HepG2 (cell line): ENCODE results near the gene GH2. TPM values are rescaled to one million over a fixed set of nuclear protein-coding genes. Genes with fewer than 3 reads are reported as not detected.

ENCODE experiments used
- ARID4A ChIP-seq: sonication (generic); formaldehyde crosslinking; IDR thresholded peaks from 2 replicates; pipeline ENCODE4 v1.5.0; 2020; ENCODE audit warnings: mild to moderate bottlenecking, missing genetic modification reagents, borderline replicate concordance
- ASH2L ChIP-seq: fragments of 300-600, 200-600 bp; sonication (generic); IDR thresholded peaks from 2 replicates; pipeline ENCODE4 v1.7.0; 2017; ENCODE audit warnings: low read depth, mild to moderate bottlenecking, moderate library complexity, mixed read lengths, low read length; ENCODE audit not compliant: insufficient read length
- CSRNP2 ChIP-seq: sonication (generic); formaldehyde crosslinking; conservative IDR thresholded peaks from 2 replicates; pipeline ENCODE4 v1.8.0; 2022; ENCODE audit warnings: low read depth, missing genetic modification reagents
- HHEX ChIP-seq: IDR thresholded peaks from 2 replicates; pipeline ENCODE4 v1.6.1; 2016; ENCODE audit warnings: control low read depth
- KAT7 ChIP-seq: IDR thresholded peaks from 2 replicates; pipeline ENCODE4 v1.6.1; 2018; ENCODE audit warnings: borderline replicate concordance, missing compliant biosample characterization
- NRL ChIP-seq: sonication (generic); formaldehyde crosslinking; IDR thresholded peaks from 2 replicates; pipeline ENCODE4 v1.5.0; 2020; ENCODE audit warnings: missing genetic modification reagents, mild to moderate bottlenecking, moderate library complexity, borderline replicate concordance
- PLSCR1 ChIP-seq: sonication (generic); formaldehyde crosslinking; IDR thresholded peaks from 2 replicates; pipeline ENCODE4 v1.5.0; 2020; ENCODE audit warnings: missing genetic modification reagents, mild to moderate bottlenecking, borderline replicate concordance
- POLR2G ChIP-seq: fragments of 200-400 bp; formaldehyde crosslinking; IDR thresholded peaks from 2 replicates; pipeline ENCODE4 v1.6.1; 2018; ENCODE audit warnings: mild to moderate bottlenecking, low read depth, low read length, moderate library complexity
- TRIM22 ChIP-seq: fragments of 450-650 bp; IDR thresholded peaks from 2 replicates; pipeline ENCODE4 v1.6.1; 2017
- ZBED4 ChIP-seq: sonication (generic); formaldehyde crosslinking; IDR thresholded peaks from 2 replicates; pipeline ENCODE4 v1.4.0; 2020; ENCODE audit warnings: missing genetic modification reagents, borderline replicate concordance
- ZFX ChIP-seq: sonication (generic); formaldehyde crosslinking; IDR thresholded peaks from 2 replicates; pipeline ENCODE4 v1.4.0; 2020; ENCODE audit warnings: mild to moderate bottlenecking, low read depth, missing genetic modification reagents, moderate library complexity
- ZNF18 ChIP-seq: sonication (generic); formaldehyde crosslinking; IDR thresholded peaks from 2 replicates; pipeline ENCODE4 v1.8.0; 2022; ENCODE audit warnings: mild to moderate bottlenecking, missing genetic modification reagents; ENCODE audit not compliant: insufficient replicate concordance
- ZNF331 ChIP-seq: sonication (generic); formaldehyde crosslinking; IDR thresholded peaks from 2 replicates; pipeline ENCODE4 v1.4.0; 2020; ENCODE audit warnings: missing genetic modification reagents
- ZNF34 ChIP-seq: sonication (generic); formaldehyde crosslinking; IDR thresholded peaks from 2 replicates; pipeline ENCODE4 v1.4.0; 2020; ENCODE audit warnings: mild to moderate bottlenecking, missing genetic modification reagents, borderline replicate concordance
- ZNF703 ChIP-seq: sonication (generic); formaldehyde crosslinking; IDR thresholded peaks from 2 replicates; pipeline ENCODE4 v1.5.1; 2020; ENCODE audit warnings: missing genetic modification reagents, mild to moderate bottlenecking, moderate library complexity, borderline replicate concordance
- polyA plus RNA-seq, 8 experiments: library from polyadenylated mRNA; depleted of rRNA in 3 of 8; stranded (reverse) in 7 of 8; unstranded in 1 of 8; fragments of >200 nt; fragmentation: Illumina TruSeq in 4 of 8; extraction: Trizol in 4 of 8; gene quantifications; 2 replicates each; pipeline versions ENCODE4 v1.2.1 to v1.2.3, GENCODE V29; 2011 to 2016; ENCODE audit warnings: low read depth in 4 of 8, missing spikeins in 1 of 8, mixed read lengths in 1 of 8; ENCODE audit not compliant: insufficient read depth in 1 of 8
- total RNA-seq, 5 experiments: library from RNA; depleted of rRNA; stranded (reverse); fragments of >200 nt; fragmentation: Illumina TruSeq; extraction: Trizol; gene quantifications; 2 replicates each; pipeline ENCODE4 v1.2.3, GENCODE V29; 2016; ENCODE audit warnings: low read depth in 1 of 5

GH2 gene
- total and polyA plus RNA-seq, 2 of the 13 experiments (the other 11 are each of a cell fraction or from before 2014, with no cell fraction given): not detected

GRCh38 chr17:63842173-63842539 is 39.6 kb downstream of the GH2 start (continued):
- no peak for TF ChIP-seq NRL (CRISPR knock-in tag)
- TF ChIP-seq PLSCR1 (CRISPR knock-in tag): no peak
- TF ChIP-seq TRIM22: no peak
- no peak for TF ChIP-seq ZBED4 (CRISPR knock-in tag)
- TF ChIP-seq ZNF18: peak; percentile 15
- 0 out of 2 replicates have a peak, but pooled peaks have one; percentile 5 for TF ChIP-seq KAT7 (CRISPR knock-in tag)
- TF ChIP-seq ZNF703 (CRISPR knock-in tag): peak; percentile 32; the same call in 1 of the 2 replicates
- no peak for TF ChIP-seq POLR2G
- peak; percentile 3; the same call in 1 of the 2 replicates for TF ChIP-seq ARID4A (CRISPR knock-in tag)
- peak; percentile 11 for TF ChIP-seq ASH2L
- no peak for TF ChIP-seq ZNF331 (CRISPR knock-in tag)
- peak; percentile 57 for TF ChIP-seq ZFX (CRISPR knock-in tag)
- TF ChIP-seq ZNF34 (CRISPR knock-in tag): no peak
- TF ChIP-seq HHEX (CRISPR knock-in tag): 0 out of 2 replicates have a peak, but pooled peaks have one; percentile 5
- no peak for TF ChIP-seq CSRNP2
